ENCODE results near the gene P2RY14. TPM values are rescaled to one million over a fixed set of nuclear protein-coding genes. Genes with fewer than 3 reads are reported as not detected.

Gene P2RY14
- polyA plus RNA-seq, 1 experiment = not detected

GRCh38 chr3:151315846-151316245 lies 37.5 kb upstream of the P2RY14 start:
- Histone ChIP-seq H3K9me3 (ENCODE audit: control insufficient read depth, insufficient read depth, low read length) (peaks cover 5% of the 10 kb centered on the region; the same call in 1 of the 2 replicates), H3K27ac (ENCODE audit: low read depth, low read length) (no peak overlapping the region), H3K4me3 (ENCODE audit: low read depth, low read length) (no peak overlapping the region), H3K27me3 (ENCODE audit: control insufficient read depth, insufficient read depth, low read length) (no peaks in the 10 kb centered on the region)
- ChIA-PET POLR2A (interaction anchor here (0.6 kb wide), 1 partner anchor 394 kb away, joined by 3 read pairs; no protein-coding TSS in a partner anchor), CTCF (no interaction called here)
- no peak for DNase-seq (ENCODE audit: low read depth, low spot score)
- TF ChIP-seq, protein P1, sequence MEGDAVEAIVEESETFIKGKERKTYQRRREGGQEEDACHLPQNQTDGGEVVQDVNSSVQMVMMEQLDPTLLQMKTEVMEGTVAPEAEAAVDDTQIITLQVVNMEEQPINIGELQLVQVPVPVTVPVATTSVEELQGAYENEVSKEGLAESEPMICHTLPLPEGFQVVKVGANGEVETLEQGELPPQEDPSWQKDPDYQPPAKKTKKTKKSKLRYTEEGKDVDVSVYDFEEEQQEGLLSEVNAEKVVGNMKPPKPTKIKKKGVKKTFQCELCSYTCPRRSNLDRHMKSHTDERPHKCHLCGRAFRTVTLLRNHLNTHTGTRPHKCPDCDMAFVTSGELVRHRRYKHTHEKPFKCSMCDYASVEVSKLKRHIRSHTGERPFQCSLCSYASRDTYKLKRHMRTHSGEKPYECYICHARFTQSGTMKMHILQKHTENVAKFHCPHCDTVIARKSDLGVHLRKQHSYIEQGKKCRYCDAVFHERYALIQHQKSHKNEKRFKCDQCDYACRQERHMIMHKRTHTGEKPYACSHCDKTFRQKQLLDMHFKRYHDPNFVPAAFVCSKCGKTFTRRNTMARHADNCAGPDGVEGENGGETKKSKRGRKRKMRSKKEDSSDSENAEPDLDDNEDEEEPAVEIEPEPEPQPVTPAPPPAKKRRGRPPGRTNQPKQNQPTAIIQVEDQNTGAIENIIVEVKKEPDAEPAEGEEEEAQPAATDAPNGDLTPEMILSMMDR (IDR thresholded peaks at IDR 0.05; ENCODE audit: low read depth, low read length) = no peak

GRCh38 chr3:151315136-151315535 lies 36.8 kb upstream of the P2RY14 start:
- DNase-seq (ENCODE audit: low read depth, low spot score) = no peak
- no peak overlapping the region for H3K4me3 ChIP-seq (ENCODE audit: low read depth, low read length)
- TF ChIP-seq, protein P1 (IDR thresholded peaks at IDR 0.05; ENCODE audit: low read depth, low read length) = no peak
- H3K9me3 ChIP-seq (ENCODE audit: control insufficient read depth, insufficient read depth, low read length) = peaks cover 5% of the 10 kb centered on the region; the same call in 1 of the 2 replicates
- ChIA-PET POLR2A (no interaction called here), CTCF (interaction anchor here (1.3 kb wide), 1 partner anchor 13 kb away, joined by 6 read pairs; no protein-coding TSS in a partner anchor)
- no peak overlapping the region for H3K27ac ChIP-seq (ENCODE audit: low read depth, low read length)
- H3K27me3 ChIP-seq (ENCODE audit: control insufficient read depth, insufficient read depth, low read length) = no peaks in the 10 kb centered on the region

DNA sequence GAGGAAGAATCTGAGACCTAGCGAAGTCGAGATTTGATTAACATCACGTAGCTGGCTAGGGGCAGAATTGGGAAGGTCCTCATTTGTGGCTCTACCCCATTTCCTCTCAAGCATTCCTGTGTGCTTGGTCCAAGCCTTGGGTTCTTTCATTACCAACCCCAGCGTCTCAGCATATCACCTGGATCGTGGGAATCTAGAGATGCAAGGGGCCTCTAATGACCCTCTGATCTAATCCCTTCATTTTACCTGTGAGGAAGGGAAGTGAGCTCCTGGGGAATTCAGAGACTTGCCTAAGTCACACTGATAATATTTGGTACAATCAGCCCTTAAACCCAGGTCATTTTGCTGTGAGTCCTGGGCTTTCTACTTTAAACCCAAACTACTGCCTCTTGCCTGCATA lies 36.3 kb upstream of the P2RY14 start:
- no peaks in the 10 kb centered on the region for H3K27me3 ChIP-seq (ENCODE audit: control insufficient read depth, insufficient read depth, low read length)
- no peak overlapping the region for H3K4me3 ChIP-seq (ENCODE audit: low read depth, low read length)
- DNase-seq (ENCODE audit: low read depth, low spot score) = no peak
- H3K27ac ChIP-seq (ENCODE audit: low read depth, low read length) = no peak overlapping the region
- ChIA-PET POLR2A (no interaction called here), CTCF (interaction anchor here (1.3 kb wide), 1 partner anchor 13 kb away, joined by 6 read pairs; no protein-coding TSS in a partner anchor)
- TF ChIP-seq, protein P1 (IDR thresholded peaks at IDR 0.05; ENCODE audit: low read depth, low read length) = no peak
- peaks cover 5% of the 10 kb centered on the region; the same call in 1 of the 2 replicates for H3K9me3 ChIP-seq (ENCODE audit: control insufficient read depth, insufficient read depth, low read length)

- no peak for DNase-seq (ENCODE audit: low read depth, low spot score)
- H3K27ac ChIP-seq (ENCODE audit: low read depth, low read length) = no peak overlapping the region
- H3K27me3 ChIP-seq (ENCODE audit: control insufficient read depth, insufficient read depth, low read length) = no peaks in the 10 kb centered on the region
- ChIA-PET POLR2A (no interaction called here), CTCF (interaction anchor here (1.3 kb wide), 1 partner anchor 14 kb away, joined by 6 read pairs; no protein-coding TSS in a partner anchor)
- peaks cover 5% of the 10 kb centered on the region; the same call in 1 of the 2 replicates for H3K9me3 ChIP-seq (ENCODE audit: control insufficient read depth, insufficient read depth, low read length)
- TF ChIP-seq, protein P1 (IDR thresholded peaks at IDR 0.05; ENCODE audit: low read depth, low read length) = no peak
- no peak overlapping the region for H3K4me3 ChIP-seq (ENCODE audit: low read depth, low read length)
These were observed 35.8 kb upstream of the P2RY14 start for GRCh38 chr3:151314137-151314536.

- DNase-seq (ENCODE audit: low read depth, low spot score) = no peak
- ChIA-PET CTCF (no interaction called here), POLR2A (no interaction called here)
- Histone ChIP-seq H3K27me3 (ENCODE audit: control insufficient read depth, insufficient read depth, low read length) (no peaks in the 10 kb centered on the region), H3K9me3 (ENCODE audit: control insufficient read depth, insufficient read depth, low read length) (peaks cover 5% of the 10 kb centered on the region; the same call in 1 of the 2 replicates), H3K27ac (ENCODE audit: low read depth, low read length) (no peak overlapping the region), H3K4me3 (ENCODE audit: low read depth, low read length) (no peak overlapping the region)
- TF ChIP-seq, protein P1 (IDR thresholded peaks at IDR 0.05; ENCODE audit: low read depth, low read length) = no peak
These were observed 34.6 kb upstream of the P2RY14 start for GRCh38 chr3:151312972-151313371.

Measured in AG04450 (cell line).